IPS-20b (cell line): ENCODE data around the gene PRDM16.

Experiments
- H3K27ac ChIP-seq: one replicate; pipeline ENCODE4 v1.5.1; 2013; ENCODE audit warnings: low read length
- H3K27me3 ChIP-seq: 2 replicates; pipeline ENCODE4 v1.6.1; 2013; ENCODE audit warnings: mild to moderate bottlenecking, low read length, inconsistent platforms; ENCODE audit not compliant: insufficient read depth
- H3K36me3 ChIP-seq: 2 replicates; pipeline ENCODE4 v1.6.1; 2013; ENCODE audit warnings: low read depth, mild to moderate bottlenecking, inconsistent platforms, low read length, moderate library complexity; ENCODE audit not compliant: insufficient read depth
- H3K4me1 ChIP-seq: 2 replicates; pipeline ENCODE4 v1.6.1; 2013; ENCODE audit warnings: mild to moderate bottlenecking, control low read depth, inconsistent platforms, low read length, moderate library complexity; ENCODE audit not compliant: insufficient read depth
- H3K4me3 ChIP-seq: 2 replicates; pipeline ENCODE4 v1.5.1; 2013; ENCODE audit warnings: mild to moderate bottlenecking, low read length, inconsistent platforms
- H3K9ac ChIP-seq: 2 replicates; pipeline ENCODE4 v1.6.1; 2013; ENCODE audit warnings: low read depth, mild to moderate bottlenecking, inconsistent platforms, low read length, moderate library complexity
- H3K9me3 ChIP-seq: 2 replicates; pipeline ENCODE4 v1.6.1; 2013; ENCODE audit warnings: mild to moderate bottlenecking, low read depth, low read length, inconsistent platforms; ENCODE audit not compliant: insufficient read depth

Gene PRDM16

DNA sequence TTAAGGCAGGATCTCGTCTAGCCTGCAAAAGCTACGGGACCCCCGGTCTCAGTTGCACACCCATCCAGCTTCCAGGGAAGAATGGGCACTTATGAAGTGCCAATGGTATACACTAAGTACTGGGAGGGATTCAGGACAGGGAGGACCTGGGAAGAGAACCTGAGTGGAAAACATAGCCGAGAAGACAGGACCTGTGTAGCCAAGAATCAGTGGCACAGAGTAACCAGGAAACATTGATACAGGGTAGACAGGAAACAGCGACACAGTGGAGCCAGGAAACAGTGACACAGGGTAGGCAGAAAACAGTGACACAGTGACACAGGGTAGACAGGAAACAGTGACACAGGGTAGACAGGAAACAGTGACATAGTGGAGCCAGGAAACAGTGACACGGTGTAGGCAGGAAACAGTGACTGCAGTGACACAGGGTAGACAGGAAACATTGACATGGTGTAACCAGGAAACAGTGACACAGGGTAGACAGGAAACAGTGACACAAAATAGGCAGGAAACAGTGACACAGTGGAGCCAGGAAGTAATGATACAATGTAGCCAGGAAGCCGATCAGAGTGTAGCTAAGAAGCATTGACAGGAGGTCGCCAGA lies 247.4 kb downstream of the PRDM16 start:
- Histone ChIP-seq H3K9ac (no peak overlapping the region), H3K9me3 (no peaks in the 10 kb centered on the region), H3K27me3 (peaks cover 51% of the 10 kb centered on the region), H3K4me1 (peaks cover 25% of the 10 kb centered on the region; the same call in 1 of the 2 replicates), H3K27ac (no peak overlapping the region), H3K36me3 (no peaks in the 10 kb centered on the region), H3K4me3 (no peak overlapping the region)

DNA sequence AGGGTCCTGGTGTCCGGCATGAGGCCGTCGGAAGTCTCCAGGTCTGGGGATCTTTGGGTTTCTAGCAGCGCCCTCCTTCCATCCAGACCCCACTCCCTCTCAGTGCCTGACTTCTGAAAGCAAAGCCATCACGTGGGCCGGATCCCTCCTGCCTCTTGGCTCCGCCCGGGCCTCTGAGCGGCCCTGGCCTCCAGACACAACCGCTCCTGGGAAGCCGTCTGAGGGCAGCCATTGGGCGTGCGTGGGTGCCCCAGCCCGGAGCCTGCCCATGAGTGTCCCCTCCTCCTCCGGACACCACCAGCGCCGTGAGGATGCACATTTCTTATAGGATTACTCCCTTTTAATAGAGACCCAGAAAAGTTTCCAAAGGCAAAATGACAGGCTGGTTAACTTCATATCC lies 248.5 kb downstream of the PRDM16 start:
- Histone ChIP-seq H3K9me3 (no peaks in the 10 kb centered on the region), H3K4me1 (peaks cover 25% of the 10 kb centered on the region; the same call in 1 of the 2 replicates), H3K27me3 (peaks cover 45% of the 10 kb centered on the region), H3K36me3 (no peaks in the 10 kb centered on the region), H3K27ac (no peak overlapping the region), H3K4me3 (no peak overlapping the region), H3K9ac (no peak overlapping the region)

DNA sequence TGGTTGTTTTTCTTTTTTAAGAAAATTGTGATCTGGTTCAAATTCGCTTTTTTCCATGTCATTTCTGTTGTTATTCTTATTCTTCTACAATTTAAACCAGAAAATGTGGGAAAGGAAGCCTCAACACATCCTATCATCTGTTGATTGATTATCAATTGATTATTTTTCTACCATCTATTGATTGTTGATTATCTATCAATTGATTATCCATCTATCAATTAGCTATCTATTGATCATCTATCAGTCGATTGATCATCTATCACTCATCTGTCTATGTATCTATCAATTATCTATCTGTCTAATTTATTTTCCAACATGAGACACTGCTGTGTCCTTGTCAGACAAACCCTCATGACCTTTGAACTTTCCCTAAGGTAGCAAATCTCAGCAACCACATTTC lies 249.3 kb downstream of the PRDM16 start:
- H3K4me1 ChIP-seq, result peaks cover 21% of the 10 kb centered on the region; the same call in 1 of the 2 replicates
- no peaks in the 10 kb centered on the region for H3K36me3 ChIP-seq

DNA sequence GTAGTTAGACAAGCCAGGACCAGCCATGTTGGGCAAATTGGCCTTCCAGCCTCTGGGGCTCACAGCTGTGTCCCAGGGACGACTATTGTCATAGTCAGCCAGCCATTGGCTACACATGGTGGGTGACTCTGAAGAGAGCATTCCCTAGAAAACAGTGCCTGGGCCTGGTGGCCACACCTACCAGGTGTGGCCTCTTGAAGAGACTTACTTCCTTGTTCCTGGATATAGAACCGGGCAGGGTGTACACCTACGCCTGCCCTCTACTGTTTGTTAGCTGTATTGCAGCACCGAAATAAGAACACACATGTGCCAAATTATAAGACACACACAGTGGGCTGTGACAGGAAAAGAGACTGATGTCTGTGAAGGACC lies 250.9 kb downstream of the PRDM16 start:
- H3K36me3 ChIP-seq, result no peaks in the 10 kb centered on the region
- no peak overlapping the region for H3K27ac ChIP-seq
- H3K27me3 ChIP-seq, result peaks cover 21% of the 10 kb centered on the region; the same call in 1 of the 2 replicates
- no peak overlapping the region for H3K4me3 ChIP-seq
- H3K4me1 ChIP-seq, result peaks cover 8% of the 10 kb centered on the region; the same call in 1 of the 2 replicates
- H3K9ac ChIP-seq, result no peak overlapping the region
- no peaks in the 10 kb centered on the region for H3K9me3 ChIP-seq

More for the DNA sequence above, 249.3 kb downstream of the PRDM16 start:
- no peak overlapping the region for H3K4me3 ChIP-seq
- no peaks in the 10 kb centered on the region for H3K9me3 ChIP-seq
- H3K27me3 ChIP-seq, result peaks cover 36% of the 10 kb centered on the region
- H3K9ac ChIP-seq, result no peak overlapping the region
- H3K27ac ChIP-seq, result no peak overlapping the region

DNA sequence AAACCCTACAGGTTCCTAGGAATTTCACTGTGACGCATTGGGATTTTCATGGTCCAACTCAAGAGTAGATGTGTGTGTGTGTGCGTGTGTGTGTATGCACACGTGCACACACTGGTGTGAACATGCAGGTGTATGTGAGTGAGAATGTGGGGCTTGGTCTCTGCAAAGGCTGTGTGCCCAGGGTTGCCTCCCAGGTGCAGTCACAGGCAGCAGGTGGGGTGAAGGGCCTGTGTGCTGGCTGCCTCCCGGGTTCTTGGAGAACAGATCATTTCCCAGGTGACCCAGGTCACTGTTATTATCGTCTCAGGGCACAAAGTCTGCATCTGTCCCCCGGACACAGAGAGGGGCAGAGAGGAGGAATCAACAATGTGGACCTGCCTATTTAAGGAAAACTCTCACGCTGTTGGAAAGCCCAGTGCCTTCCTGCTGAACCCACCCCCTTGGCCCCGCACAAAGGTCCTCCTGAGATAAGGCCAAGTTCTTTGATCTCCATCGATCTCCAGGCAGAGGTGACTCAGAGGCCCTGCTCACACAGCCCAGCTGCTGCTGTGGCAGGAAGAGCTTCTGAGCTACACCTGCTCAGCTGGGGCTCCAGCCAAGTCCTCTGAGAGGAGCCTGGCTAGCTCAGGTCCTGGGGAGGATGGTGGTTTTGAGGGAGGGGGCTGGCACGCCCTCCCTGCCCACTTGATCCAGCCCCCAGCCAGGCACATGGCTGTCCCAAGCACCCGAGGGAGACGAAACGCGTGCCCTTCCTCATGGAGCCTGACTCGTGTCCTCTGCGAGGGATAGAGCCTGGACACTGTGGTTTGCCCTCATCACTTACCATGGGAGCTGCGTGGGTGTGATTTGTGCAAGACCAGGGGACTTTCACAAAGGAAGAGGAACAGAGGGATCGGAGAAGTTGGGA lies 251.5 kb downstream of the PRDM16 start:
- peaks cover 4% of the 10 kb centered on the region; the same call in 1 of the 2 replicates for H3K4me1 ChIP-seq
- no peak overlapping the region for H3K27ac ChIP-seq

DNA sequence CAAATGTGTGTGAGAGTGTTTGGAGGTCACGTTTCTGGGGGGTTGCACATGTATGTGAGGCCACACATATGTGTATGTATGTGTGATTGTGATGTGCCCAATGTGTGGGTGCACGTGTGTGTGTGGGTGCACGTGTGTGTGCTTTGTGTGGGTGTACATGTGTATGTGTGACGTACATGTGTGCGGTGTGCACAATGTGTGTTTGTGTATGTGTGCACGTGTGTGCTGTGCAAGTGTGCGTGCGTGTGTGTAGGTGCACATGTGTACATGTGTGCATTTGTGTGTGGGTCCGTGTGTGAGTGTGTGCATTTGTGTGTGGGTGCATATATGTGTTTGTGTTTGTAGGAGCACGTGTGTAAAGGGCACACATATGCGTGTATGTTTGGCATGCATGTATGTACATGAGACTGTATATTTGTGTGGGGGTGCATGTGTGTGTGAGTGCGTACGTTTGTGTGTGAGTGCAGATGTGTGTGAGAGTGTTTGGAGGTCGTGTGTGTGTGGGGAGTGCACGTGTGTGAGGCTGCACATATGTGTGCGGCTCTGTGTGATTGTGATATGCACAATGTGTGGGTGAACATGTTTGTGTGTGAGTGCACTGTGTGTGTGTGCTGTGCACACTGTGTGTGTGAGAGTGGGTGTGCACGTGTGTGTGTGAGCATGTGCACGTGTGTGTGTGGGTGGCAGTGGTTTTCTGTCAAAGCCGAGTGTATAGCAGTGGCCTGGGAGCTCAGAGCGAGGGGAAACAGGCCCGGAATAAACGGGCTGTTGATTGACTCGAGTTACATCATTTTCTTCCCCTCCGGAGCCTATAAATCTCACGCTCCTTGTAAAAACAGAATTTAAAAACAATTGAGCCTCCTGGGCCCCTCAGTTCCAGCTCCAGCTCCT lies 252.8 kb downstream of the PRDM16 start:
- Histone ChIP-seq H3K27ac (no peak overlapping the region), H3K9ac (no peak overlapping the region), H3K9me3 (no peaks in the 10 kb centered on the region), H3K27me3 (peaks cover 5% of the 10 kb centered on the region; the same call in 1 of the 2 replicates), H3K36me3 (no peaks in the 10 kb centered on the region), H3K4me1 (no peaks in the 10 kb centered on the region), H3K4me3 (no peak overlapping the region)

More for the DNA sequence above, 251.5 kb downstream of the PRDM16 start:
- H3K27me3 ChIP-seq, result peaks cover 15% of the 10 kb centered on the region; the same call in 1 of the 2 replicates
- H3K9me3 ChIP-seq, result no peaks in the 10 kb centered on the region
- no peak overlapping the region for H3K9ac ChIP-seq
- no peak overlapping the region for H3K4me3 ChIP-seq
- H3K36me3 ChIP-seq, result no peaks in the 10 kb centered on the region

DNA sequence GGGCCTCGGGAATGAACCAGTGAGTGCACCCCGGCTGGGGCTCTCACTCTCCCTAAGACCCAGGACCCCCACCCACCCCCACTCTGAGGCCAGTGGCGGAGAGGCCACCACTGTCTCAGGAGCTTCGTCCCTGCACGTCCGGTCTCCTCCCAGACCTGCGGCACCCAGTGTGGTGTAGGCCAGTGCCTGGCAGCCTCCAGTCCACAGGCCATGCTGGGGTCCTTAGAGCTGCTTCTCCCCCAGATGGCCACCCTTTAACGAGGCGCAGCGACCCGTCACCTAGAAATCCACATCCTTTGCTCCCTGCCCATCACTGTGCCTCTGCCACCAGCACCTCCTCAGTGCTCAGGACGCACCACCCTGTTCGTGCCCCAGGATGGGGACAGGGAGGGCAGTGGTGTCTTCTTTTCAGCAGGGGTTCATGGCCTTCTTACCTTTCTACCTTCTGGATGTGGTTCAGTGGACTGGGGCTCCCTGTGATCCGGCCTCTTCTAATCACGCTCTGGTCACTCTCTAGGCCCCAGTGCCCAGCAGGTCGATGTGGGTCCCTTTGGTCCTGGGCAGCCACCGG lies 253.5 kb downstream of the PRDM16 start:
- Histone ChIP-seq H3K27ac (no peak overlapping the region), H3K4me3 (no peak overlapping the region), H3K27me3 (no peaks in the 10 kb centered on the region), H3K4me1 (no peaks in the 10 kb centered on the region), H3K9ac (no peak overlapping the region), H3K9me3 (no peaks in the 10 kb centered on the region), H3K36me3 (no peaks in the 10 kb centered on the region)

DNA sequence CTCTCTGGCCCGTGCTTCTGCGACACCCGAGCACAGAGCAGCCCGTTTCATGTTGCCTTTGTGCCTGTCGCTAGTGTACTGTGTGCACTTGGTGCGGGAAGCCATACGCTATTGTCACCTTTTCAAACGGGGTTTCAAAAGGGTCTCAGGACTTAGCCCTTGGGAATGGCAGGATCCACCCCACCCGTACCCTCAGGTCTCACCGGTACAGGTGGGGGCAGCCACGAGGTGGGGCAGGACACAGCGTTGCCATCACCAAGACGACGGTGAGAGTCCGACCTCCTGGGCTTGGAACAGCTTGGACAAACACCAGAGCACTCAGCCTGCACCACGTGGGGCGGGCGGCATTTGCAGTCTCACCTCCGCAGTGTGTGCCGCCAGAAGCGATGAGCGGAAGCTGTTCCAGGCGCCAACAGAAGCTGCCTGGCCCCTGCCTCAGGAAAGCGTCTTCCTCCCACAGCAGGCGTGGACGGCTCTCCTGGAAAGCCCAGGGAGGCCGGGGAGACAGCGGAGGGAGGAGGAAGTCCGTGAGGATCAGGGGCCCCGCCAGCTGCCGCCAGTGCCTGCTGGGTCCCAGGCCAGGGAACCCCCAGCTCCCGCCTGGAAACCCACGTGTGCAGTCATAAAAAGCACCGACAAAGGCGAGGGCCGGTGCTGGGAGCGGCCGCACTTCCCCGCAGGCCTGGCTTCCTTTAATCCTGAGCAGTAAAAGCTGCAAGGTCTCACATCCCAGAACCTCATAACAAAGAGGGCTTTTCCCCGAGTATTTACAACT lies 254.2 kb downstream of the PRDM16 start:
- Histone ChIP-seq H3K36me3 (no peaks in the 10 kb centered on the region), H3K9me3 (no peaks in the 10 kb centered on the region), H3K27ac (no peak overlapping the region), H3K4me1 (no peaks in the 10 kb centered on the region), H3K4me3 (no peak overlapping the region), H3K9ac (no peak overlapping the region), H3K27me3 (no peaks in the 10 kb centered on the region)

DNA sequence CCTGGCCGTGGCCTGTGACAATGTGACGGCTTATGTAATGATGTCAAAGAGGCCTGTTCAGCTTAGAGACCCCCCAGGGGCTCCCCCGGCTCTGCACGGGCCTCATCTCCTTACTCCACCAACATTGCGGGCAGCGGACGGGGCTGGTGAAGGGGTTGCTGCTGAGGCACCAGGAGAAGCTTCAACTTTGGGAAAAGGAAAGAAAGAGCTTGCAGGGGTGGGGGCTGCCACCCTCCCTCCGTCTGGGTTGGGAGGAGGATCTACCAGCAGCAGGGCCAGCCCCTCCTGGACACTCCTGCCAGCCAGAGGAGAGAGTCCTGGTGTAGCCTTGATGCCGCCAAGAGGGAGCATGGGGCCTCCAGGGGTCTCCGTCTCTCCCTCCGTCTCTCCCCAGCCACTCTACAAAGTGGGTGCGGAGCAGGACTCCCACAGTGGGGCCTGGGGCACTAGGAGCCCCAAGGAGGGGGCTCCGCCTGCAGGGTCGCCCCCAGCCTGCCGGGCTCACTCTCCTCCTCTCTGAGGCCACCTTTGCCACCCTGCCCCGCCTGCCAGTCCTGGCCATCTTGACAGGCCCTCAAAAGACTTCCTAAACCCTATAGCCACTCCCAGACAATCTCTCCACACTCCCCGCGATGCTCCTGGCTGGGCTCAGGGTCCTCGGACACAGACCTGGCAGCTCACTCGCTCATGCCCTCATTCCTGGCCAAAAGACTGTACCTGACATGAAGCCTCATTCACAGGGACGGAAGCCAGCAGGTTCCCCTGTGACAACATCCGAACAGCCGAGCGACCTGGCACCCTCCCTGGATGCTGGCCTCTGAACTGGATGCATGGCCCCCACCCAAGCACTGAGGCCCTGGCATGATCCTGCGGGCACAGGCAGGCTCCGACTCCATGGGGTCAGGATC lies 255.0 kb downstream of the PRDM16 start:
- no peak overlapping the region for H3K4me3 ChIP-seq
- no peaks in the 10 kb centered on the region for H3K4me1 ChIP-seq
- no peak overlapping the region for H3K27ac ChIP-seq
- H3K9ac ChIP-seq, result no peak overlapping the region
- H3K9me3 ChIP-seq, result no peaks in the 10 kb centered on the region
- H3K27me3 ChIP-seq, result no peaks in the 10 kb centered on the region
- H3K36me3 ChIP-seq, result no peaks in the 10 kb centered on the region
